Subcutaneous adipose tissue (tissue), 4 donors: ENCODE measurements around the gene ABCD2. TPM values are rescaled to one million over a fixed set of nuclear protein-coding genes. Genes with fewer than 3 reads are reported as not detected.

Experiments
- CTCF ChIP-seq: fragments of 450-650 bp; IDR thresholded peaks from one replicate; pipeline ENCODE4 v1.5.1; 2016; ENCODE audit warnings: low read depth, mild to moderate bottlenecking, control low read depth, antibody characterized with exemption, moderate library complexity
- total RNA-seq, 4 donors: library from RNA; depleted of rRNA; stranded (reverse); fragments of >200 nt; gene quantifications; one replicate each; pipeline ENCODE4 v1.1.0, GENCODE V29; 2016

Gene ABCD2
- total RNA-seq: 10 to 100 TPM; 14.1 to 48.0 (median 31.9) TPM

DNA sequence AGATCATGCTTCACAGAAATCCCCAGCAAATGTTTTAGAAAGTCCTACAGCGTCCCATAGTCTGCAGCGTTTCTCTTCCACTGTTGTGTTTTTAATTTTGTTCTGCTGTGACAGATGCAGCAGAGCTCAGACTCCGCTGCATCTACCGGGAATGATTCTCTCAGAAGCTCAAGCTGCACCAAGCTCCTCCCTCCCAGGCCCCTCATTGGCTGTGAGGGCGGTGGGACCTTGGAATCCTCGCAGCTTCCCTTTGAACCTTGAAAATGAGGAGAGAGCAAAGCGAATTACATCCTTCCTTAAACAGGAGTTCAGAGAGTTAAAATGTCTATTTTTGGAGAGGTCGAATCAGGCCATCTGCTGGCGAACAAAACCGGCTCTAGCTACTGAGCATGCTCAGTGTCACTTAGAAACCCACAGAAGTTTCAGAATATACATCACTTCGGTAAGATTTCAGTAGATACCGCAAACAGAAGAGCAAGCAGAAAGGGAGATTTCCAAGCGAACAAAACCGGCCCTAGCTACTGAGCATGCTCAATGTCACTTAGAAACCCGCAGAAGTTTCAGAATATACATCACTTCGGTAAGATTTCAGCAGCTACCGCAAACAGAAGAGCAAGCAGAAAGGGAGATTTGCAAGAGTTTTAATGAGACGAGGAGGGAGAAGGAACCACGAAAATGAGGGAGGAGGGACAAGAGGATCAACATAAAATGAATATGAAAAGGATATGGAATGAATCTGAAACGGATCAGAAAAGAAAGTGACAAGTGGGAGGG, at the start of gene ABCD2:
ABCD2 (minus strand) TSS at position 144 of the 774 bp plus-strand sequence. CDS start 188 bp downstream, outside the sequence.
- no peak for TF ChIP-seq CTCF

- no peak for TF ChIP-seq CTCF
Observed at GRCh38 chr12:39660101-39660500, 40.5 kb upstream of the ABCD2 start.

DNA sequence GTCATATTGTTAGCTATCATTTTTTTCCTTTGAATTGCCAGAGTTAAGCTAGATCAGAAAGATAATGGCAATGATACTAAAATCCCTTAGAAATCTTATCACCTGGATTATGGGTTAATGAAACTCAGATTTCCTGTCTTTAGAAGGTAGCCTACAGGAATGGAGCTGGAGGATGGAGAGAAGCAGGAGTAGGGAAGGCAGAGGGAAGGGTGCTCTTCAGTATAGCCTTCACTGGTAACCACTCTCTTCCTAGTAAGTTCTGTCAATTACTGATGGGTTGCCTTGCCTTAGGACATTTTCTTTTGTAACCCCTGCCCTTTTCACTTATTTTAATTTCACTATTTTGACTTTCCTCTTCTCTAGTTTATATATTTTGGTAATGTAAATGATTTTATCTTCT, 27.8 kb upstream of the ABCD2 start:
- TF ChIP-seq CTCF: no peak

GRCh38 chr12:39646963-39647362, 27.4 kb upstream of the ABCD2 start:
- TF ChIP-seq CTCF: no peak

DNA sequence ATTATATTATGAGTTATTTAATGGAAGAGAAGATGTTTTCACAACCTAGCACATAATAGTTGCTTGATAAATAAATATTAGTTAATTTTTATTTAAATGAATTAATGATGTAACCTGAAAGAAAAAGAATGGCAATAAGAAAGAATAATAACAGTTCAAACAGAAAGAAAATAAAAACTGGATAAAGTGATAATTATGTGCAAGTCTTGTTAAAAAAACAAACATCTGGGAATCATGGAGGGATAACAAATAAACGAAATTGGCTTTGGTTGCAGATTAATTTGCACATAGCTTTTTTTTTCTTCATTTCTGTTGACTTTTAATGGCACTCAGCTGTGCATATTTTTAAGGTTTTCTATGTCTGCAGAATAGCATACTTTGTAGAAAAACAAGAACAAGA, 23.4 kb upstream of the ABCD2 start:
- no peak for TF ChIP-seq CTCF

DNA sequence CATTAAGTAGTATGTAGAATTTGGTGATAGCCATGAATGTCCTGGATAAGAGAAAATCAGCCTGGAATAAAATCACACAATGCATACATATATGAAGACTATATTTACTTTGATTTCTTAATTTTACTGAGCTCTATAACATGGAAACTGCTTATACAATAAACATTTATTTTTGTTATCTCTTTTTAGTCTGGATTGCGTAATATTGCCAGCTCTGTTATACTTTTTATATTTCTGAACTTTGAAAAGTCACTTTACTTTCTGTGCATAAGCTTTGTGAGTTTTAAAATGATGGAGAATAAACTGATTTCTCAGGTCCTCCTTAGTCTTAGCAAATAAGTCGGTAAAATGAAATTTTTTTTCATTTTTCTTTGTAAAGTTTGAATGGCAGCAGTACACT, 19.2 kb upstream of the ABCD2 start:
- TF ChIP-seq CTCF: no peak

- no peak for TF ChIP-seq CTCF
Observed at GRCh38 chr12:39638178-39638577, 18.6 kb upstream of the ABCD2 start.
